Stimulated activated CD8-positive, alpha-beta memory T cell treated with anti-CD3 and anti-CD28 coated beads, Interleukin-7, amount 100 ng/mL, for 4 hours (primary cell): ENCODE data around the gene EHBP1L1.

ENCODE experiments used
- DNase-seq, 2 donors: peaks; one replicate each; pipeline ENCODE4 v3.0.0-alpha.2; 2020; ENCODE audit warnings: low read depth in 2 of 2

EHBP1L1 gene

DNA sequence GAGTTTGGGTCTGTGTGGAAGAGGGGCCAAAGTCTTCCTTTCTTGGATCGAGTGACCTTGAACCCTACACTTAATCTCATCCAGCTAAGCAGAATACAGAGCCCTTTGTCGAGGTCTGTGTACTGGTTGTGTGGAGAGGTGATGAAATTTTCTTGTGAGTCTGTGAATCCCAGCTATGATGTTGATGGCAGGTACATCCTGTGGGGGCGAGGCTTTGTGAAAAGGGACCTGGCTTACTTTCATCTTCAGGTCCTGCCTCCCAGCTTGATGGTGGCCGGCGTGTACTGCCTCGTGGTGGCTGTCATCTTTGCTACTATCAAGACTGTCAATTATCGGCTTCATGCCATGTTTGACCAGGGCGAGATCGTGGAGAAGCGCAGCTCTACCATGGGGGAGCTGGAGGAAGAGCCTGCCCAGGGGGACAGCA is 40.7 kb downstream of the EHBP1L1 start:
- DNase-seq, result no peak

DNA sequence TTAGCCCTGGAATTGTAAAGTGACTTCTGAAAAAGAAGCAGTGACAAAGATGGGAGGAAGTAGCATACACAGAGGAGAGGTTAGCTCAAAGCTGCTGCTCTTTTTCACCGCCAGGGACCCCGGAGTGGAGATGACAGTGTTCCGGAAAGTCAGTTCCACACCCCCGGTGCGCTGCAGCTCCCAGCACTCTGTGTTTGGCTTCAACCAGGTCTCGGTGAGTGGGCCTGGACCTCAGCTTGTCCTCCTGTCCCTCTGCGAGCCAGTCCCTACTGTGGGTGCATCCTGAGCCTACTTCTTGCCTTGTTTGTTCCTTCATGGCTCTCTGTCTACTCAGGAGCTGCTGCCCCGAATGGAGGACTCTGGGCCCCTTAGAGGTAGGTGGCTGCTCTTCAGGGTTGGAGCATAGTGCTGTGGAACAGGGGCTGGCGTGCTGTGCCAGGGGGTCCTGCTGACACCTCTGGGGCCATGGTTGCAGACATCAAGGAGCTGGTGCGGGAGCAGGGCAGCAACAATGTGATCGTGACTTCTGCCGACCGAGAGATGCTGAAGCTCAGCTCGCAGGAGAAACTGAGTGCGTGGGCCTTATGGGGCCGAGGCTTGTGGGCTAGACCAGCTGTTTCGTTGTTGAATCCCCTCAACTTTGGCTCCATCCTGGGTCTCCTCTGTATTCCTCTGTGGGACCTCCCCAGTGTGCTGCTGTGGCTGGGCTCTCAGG is 41.4 kb downstream of the EHBP1L1 start:
- DNase-seq, result no peak

DNA sequence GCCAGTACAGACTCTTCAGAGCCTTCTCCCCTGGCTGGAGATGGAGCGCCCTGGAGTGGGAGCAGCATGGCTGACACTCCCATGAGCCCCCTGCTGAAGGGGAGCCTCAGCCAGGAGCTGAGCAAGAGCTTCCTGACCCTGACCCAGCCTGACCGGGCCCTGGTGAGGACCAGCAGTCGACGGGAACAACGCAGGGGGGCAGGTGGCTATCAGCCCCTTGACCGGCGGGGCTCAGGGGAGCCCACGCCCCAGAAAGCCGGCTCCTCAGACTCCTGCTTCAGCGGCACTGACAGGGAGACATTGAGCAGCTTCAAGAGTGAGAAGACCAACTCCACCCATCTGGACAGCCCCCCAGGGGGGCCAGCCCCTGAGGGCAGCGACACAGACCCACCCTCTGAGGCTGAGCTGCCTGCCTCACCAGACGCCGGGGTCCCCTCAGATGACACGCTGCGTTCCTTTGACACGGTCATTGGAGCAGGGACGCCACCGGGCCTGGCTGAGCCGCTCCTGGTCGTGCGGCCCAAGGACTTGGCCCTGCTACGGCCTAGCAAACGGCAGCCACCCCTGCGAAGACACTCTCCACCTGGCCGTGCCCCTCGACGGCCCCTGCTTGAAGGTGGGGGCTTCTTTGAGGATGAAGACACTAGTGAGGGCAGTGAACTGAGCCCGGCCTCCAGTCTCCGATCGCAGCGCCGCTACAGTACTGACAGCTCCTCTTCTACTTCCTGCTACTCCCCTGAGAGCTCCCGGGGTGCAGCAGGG is 42.3 kb downstream of the EHBP1L1 start:
- DNase-seq, result no peak

GRCh38 chr11:65618763-65619162 is 42.9 kb downstream of the EHBP1L1 start:
- DNase-seq, result no peak

GRCh38 chr11:65619281-65619928 is 43.6 kb downstream of the EHBP1L1 start:
- no peak for DNase-seq

DNA sequence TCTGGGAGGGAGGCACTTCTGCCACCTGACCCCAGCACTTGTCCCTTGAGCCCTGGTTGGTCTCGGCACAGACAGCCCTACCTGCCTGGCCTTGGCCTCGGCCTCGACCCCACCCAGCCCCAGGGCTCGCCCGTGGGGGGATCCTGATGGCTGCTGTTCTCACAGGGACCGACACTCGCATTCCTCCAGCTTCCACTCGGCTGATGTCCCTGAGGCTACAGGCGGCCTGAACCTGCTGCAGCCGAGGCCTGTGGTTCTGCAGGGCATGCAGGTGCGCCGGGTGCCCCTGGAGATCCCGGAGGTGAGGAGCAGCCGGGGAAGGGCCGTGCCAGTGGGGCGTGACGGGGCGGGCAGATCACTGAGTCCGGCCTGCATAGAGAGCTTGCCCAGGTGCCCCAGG is 44.8 kb downstream of the EHBP1L1 start:
- no peak for DNase-seq

DNA sequence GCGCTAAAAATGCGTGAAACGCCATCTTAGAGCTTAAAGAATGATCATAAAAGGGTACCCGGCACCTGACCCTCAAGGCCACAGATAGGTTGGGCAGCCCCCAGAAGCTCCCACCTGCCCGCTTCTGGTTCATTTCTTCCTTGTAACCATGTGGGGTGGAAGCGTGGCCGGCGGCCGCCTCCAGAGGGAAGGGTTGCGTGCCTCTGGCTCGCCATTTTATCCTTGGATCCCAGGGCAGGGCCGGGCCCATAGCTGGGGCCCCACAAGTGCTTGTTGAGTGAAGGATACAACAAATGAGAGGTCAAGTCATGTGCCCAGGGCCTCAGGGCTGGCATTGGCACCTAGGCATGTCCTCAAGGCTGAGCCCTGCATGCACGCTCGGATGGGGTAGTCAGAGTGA is 45.6 kb downstream of the EHBP1L1 start:
- DNase-seq, result no peak

DNA sequence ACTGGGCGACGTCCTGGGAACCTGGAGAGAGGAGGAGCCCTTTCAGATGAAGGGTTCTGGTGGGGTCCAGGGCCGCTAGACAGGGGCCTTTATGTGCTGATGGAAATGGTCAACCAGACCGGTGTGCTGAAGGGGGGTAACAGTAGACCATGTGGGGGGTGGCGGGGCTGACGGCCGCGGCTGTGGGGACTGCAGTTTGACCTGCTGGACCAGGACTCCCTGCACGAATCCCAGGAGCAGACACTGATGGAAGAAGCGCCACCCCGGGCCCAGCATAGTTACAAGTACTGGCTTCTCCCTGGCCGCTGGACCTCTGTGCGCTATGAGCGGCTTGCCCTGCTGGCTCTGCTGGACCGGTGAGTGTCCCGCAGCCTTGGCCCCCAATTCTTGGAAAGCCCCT is 46.2 kb downstream of the EHBP1L1 start:
- DNase-seq, result no peak

GRCh38 chr11:65623177-65623576 is 47.3 kb downstream of the EHBP1L1 start:
- no peak for DNase-seq

- no peak for DNase-seq
Observed at GRCh38 chr11:65623852-65624616, 48.2 kb downstream of the EHBP1L1 start.

- no peak for DNase-seq
Observed at GRCh38 chr11:65624931-65625627, 49.2 kb downstream of the EHBP1L1 start.

GRCh38 chr11:65625628-65626342 is 49.9 kb downstream of the EHBP1L1 start:
- DNase-seq, result no peak

DNA sequence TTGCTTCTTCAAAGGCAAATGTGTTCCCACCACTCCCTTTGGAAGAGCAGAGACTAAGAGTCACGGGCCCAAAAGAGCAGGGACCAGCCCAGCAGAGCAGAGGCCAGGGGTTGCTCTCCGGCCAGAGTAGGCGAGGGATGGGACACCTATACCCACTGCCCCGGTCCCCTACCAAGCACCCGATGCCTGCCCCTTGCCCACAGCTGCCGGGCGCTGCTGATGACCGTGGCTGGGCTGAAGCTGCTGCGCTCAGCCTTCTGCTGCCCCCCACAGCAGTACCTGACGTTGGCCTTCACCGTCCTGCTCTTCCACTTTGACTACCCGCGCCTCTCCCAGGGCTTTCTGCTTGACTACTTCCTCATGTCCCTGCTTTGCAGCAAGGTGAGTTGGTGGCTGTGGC is 51.3 kb downstream of the EHBP1L1 start:
- DNase-seq, result no peak

DNA sequence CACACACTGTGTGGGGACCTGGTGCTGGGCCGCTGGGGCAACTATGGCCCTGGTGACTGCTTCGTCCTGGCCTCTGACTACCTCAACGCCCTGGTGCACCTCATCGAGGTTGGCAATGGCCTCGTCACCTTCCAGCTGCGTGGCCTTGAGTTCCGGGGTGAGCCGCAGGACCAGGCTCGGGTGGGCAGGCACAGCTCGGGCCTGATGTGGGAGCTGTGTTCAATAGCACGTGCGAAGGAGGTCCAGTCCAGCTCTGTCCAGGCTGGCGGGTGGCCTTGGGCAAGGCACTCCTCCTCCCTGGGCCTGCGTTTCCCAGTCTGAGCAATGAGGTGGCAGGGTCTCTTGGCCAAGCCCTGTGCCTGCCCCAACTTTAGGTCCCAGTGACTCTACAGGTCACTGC is 53.7 kb downstream of the EHBP1L1 start:
- DNase-seq, result no peak

GRCh38 chr11:65630215-65630614 is 54.4 kb downstream of the EHBP1L1 start:
- no peak for DNase-seq

DNA sequence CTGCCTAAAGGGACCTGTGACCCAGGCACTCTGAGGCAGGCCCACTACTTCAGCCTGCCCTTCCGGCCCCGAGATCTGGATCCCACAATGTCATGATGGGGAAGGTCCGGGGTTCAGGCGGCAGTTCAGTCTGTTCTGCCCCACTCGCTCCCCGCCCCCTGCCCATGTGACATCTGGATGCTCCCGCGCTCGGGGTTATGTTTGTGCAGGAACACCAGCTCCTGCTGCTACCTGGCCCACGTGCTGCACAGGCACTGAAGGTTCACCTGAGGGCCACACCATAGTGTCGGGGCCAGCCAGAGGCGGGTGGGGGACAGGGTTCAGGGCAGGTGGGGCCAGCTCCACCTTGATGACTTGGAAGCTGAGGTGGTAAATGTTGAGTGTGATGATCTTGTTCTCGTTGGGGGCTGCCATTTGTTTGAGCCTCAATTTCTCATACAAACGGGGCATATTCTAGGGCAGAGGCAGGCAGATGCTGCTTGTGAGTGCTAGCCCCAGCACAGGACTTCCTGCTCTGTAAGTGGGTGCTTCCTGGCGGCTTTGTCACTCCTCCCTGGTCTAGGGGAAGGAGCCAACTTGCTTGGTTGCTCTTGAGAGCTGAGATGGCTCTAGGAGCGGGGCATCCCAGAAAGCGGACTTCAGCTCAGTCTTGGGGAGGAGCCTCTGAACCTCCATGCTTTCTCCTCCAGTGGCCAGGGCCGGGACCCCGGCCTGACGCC is 57.7 kb downstream of the EHBP1L1 start:
- no peak for DNase-seq

DNA sequence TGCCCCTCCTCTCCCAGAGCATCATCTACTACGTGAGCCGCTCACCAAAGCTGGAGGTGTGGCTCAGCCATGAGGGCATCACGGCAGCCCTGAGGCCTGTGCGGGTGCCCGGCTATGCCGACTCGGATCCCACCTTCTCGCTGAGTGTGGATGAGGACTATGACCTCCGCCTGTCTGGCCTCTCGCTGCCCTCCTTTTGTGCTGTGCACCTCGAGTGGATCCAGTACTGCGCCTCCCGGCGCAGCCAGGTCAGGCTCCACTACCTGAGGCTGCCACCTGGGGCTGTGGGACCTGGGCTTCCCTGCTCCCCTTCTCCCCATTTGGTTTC is 58.2 kb downstream of the EHBP1L1 start:
- DNase-seq, result no peak

DNA sequence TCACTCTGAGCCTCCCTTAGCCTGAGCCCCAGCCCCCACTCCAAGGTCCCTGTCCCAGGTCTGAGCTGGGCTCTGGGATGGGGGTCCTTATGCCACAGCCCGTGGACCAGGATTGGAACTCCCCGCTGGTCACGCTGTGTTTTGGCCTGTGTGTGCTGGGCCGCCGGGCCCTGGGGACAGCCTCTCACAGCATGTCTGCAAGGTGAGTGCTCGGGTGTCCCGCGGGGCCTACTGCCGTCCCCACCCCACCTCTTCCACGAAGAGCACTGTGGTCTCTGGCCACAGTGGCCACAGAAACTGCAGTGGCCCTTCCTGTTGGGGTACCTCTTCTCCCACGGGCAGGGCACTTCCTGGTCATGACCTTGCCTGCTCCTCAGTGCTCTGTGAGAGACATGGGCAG is 58.6 kb downstream of the EHBP1L1 start:
- DNase-seq, result no peak

- DNase-seq, result no peak
Observed at GRCh38 chr11:65634905-65635731, 59.3 kb downstream of the EHBP1L1 start.
